ENCODE results near the gene THAP3. TPM values are rescaled to one million over a fixed set of nuclear protein-coding genes. Genes with fewer than 3 reads are reported as not detected.

THAP3 gene
- total and polyA plus RNA-seq, 12 donors, result 11.1 to 65.6 (median 36.0) TPM

DNA sequence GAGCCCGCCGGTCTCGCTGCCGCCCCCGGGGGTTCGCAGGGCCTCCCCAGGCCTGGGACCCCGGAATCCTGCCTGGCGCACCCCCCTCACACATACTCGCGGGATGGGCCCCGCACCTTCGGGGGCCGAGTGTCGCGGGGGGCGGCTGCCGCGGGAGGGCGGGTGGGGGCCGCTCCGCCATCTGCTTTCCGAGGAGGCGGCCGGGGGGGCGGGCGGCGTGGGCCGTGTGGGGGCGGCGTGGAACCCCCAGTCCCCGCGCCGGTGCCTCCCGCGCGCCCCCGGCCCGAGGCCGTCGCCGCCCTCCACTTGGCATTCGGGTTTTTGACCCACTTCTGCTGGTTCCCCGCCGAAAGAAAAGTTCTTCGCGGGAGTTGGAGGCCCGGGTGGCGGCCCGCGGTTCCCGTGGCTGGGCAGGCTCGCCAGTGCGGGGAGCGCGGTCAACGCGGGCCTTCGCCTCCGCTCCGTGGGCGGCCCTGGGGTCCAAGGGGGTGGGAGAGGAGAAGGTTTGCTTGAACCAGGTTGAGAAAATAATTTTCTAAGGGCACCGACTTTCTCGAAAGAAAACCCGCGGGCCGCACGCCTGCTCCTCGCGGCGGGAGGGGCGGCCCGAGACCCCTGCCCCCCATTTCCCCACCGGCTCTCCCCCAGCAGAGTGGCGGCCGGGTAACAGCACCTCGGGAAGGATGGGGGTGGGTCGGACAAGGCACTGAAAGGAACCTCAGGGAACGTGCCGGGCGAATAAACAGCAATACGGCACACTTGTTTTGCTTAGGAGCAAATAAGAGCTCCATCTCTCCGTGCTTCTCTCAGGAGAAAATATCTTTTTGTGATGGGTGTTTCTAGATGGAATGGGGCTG is 9.5 kb upstream of the THAP3 start:
- peak overlapping the region in 2 of 4 donors; percentile 85 to 98 for H3K4me3 ChIP-seq
- H3K9me3 ChIP-seq (replicated peaks in 1 of 3), result no peaks in the 10 kb centered on the region
- TF ChIP-seq POLR2A (IDR thresholded peaks at IDR 0.05), result no peak
- TF ChIP-seq, protein P1, sequence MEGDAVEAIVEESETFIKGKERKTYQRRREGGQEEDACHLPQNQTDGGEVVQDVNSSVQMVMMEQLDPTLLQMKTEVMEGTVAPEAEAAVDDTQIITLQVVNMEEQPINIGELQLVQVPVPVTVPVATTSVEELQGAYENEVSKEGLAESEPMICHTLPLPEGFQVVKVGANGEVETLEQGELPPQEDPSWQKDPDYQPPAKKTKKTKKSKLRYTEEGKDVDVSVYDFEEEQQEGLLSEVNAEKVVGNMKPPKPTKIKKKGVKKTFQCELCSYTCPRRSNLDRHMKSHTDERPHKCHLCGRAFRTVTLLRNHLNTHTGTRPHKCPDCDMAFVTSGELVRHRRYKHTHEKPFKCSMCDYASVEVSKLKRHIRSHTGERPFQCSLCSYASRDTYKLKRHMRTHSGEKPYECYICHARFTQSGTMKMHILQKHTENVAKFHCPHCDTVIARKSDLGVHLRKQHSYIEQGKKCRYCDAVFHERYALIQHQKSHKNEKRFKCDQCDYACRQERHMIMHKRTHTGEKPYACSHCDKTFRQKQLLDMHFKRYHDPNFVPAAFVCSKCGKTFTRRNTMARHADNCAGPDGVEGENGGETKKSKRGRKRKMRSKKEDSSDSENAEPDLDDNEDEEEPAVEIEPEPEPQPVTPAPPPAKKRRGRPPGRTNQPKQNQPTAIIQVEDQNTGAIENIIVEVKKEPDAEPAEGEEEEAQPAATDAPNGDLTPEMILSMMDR (IDR thresholded peaks at IDR 0.05), result no peak
- peak overlapping the region in 4 of 5 donors; percentile 19 to 95 (median 83) for H3K27ac ChIP-seq
- peak in 2 of 7 donors; percentile 29 to 47 for DNase-seq
- intact Hi-C loops (cut with DNase I), result no loop called here
- H3K36me3 ChIP-seq (replicated peaks in 1 of 2), result peaks cover 0 to 15% of the 10 kb centered on the region in 2 donors
- H3K4me1 ChIP-seq (replicated peaks in 1 of 2), result peaks cover 10 to 23% of the 10 kb centered on the region in 2 donors
- H3K27me3 ChIP-seq, result no peaks in the 10 kb centered on the region
- 1 to 33% (median 7%) methylated on average over 1 to 76 of the region's 82 CpGs for WGBS, 4 donors

DNA sequence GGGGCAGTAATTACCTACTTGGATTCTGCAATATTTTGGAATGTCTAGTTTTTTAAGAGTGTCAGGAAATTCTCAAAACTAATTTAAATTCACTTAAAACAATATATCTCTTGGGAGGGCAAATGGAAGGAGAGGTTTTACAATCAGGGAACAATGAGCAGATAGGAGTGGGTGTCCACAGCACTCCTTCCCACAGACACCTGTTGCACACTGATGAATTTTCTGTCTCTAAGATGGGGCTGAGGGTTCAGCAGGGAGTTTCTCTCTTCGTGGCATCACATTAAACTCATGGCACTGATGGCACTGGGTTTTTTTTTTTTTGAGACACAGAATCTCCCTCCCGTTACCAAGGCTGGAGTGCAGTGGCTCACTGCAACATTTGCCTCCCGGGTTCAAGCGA is 5.6 kb upstream of the THAP3 start:
- Histone ChIP-seq H3K36me3 (replicated peaks in 1 of 2) (peaks cover 0 to 43% of the 10 kb centered on the region in 2 donors), H3K9me3 (replicated peaks in 1 of 3) (no peaks in the 10 kb centered on the region), H3K27me3 (no peaks in the 10 kb centered on the region), H3K27ac (no peak overlapping the region), H3K4me1 (replicated peaks in 1 of 2) (peaks cover 7 to 18% of the 10 kb centered on the region in 2 donors), H3K4me3 (no peak overlapping the region)
- DNase-seq, result no peak
- WGBS, 4 donors, result 91 to 98% (median 93%) methylated on average over 4 of the region's 4 CpGs
- no peak for TF ChIP-seq POLR2A (IDR thresholded peaks at IDR 0.05)
- TF ChIP-seq, protein P1 (IDR thresholded peaks at IDR 0.05), result no peak
- intact Hi-C loops (cut with DNase I), result no loop called here

DNA sequence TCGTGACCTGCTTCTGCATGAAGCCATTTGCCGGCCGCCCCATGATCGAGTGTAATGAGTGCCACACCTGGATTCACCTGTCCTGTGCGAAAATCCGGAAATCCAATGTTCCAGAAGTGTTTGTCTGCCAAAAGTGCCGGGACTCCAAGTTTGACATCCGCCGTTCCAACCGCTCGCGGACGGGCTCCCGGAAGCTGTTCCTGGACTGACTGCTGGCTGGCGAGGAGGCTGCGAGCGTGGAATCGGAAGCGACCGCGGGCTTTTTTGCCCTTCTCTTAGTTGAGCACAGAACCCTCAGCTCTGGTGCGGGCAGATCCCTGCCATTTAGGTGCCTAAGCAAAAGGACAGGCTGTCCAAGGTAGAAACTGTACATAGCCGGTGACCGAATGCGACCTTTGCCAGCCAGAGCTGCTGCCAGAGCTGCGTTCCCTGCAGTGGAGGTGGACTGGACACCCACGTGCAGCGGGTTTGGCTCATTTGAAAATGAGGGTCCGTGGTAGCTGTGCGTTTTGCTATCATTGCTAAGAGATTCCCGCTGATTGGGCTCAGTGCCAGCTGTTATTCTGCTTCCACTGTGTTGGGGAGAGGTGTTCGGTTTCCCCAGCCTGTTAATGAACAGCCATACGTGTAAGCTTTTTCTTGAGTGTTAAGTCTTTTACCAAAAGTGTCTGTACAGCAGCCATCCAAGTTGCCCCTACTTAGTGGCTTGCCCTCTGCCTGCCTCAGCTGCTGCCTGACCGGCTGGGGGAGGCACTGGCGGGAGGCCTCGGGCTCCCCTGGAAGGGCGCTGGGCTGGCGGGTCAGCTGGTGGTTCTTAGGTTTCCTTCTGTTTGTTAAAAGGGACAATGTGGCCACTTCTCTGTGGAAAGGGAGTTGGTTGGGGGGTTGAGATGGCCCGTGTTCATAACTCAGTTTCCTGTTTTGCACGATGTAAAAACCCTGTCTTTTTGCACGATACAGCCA is 3.0 kb upstream of the THAP3 start:
- no peak for DNase-seq
- TF ChIP-seq, protein P1 (IDR thresholded peaks at IDR 0.05), result no peak
- Histone ChIP-seq H3K9me3 (replicated peaks in 1 of 3) (no peaks in the 10 kb centered on the region), H3K36me3 (replicated peaks in 1 of 2) (peaks cover 0 to 43% of the 10 kb centered on the region in 2 donors), H3K4me1 (replicated peaks in 1 of 2) (peaks cover 14 to 23% of the 10 kb centered on the region in 2 donors), H3K4me3 (no peak overlapping the region), H3K27me3 (no peaks in the 10 kb centered on the region), H3K27ac (peak overlapping the region in 1 of 5 donors; percentile 95)
- 91 to 94% (median 93%) methylated on average over 31 to 41 of the region's 41 CpGs for WGBS, 4 donors
- intact Hi-C loops (cut with DNase I), result no loop called here

All from adrenal gland (tissue), 12 donors.